ENCODE results near the gene MEGF10.

Gene MEGF10

GRCh38 chr5:127406326-127407121 lies 115.9 kb downstream of the MEGF10 start:
- no peak overlapping the region for H3K4me3 ChIP-seq (ENCODE audit: low read length)
- TF ChIP-seq, protein P1, sequence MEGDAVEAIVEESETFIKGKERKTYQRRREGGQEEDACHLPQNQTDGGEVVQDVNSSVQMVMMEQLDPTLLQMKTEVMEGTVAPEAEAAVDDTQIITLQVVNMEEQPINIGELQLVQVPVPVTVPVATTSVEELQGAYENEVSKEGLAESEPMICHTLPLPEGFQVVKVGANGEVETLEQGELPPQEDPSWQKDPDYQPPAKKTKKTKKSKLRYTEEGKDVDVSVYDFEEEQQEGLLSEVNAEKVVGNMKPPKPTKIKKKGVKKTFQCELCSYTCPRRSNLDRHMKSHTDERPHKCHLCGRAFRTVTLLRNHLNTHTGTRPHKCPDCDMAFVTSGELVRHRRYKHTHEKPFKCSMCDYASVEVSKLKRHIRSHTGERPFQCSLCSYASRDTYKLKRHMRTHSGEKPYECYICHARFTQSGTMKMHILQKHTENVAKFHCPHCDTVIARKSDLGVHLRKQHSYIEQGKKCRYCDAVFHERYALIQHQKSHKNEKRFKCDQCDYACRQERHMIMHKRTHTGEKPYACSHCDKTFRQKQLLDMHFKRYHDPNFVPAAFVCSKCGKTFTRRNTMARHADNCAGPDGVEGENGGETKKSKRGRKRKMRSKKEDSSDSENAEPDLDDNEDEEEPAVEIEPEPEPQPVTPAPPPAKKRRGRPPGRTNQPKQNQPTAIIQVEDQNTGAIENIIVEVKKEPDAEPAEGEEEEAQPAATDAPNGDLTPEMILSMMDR (IDR thresholded peaks at IDR 0.05; ENCODE audit: insufficient read depth, low read depth, low read length, missing control alignments) = no peak
- no peak for DNase-seq (ENCODE audit: low read depth)

- TF ChIP-seq, protein P1 (IDR thresholded peaks at IDR 0.05; ENCODE audit: insufficient read depth, low read depth, low read length, missing control alignments) = no peak
- DNase-seq (ENCODE audit: low read depth) = no peak
Observed at GRCh38 chr5:127409246-127409917, 118.8 kb downstream of the MEGF10 start.

DNA sequence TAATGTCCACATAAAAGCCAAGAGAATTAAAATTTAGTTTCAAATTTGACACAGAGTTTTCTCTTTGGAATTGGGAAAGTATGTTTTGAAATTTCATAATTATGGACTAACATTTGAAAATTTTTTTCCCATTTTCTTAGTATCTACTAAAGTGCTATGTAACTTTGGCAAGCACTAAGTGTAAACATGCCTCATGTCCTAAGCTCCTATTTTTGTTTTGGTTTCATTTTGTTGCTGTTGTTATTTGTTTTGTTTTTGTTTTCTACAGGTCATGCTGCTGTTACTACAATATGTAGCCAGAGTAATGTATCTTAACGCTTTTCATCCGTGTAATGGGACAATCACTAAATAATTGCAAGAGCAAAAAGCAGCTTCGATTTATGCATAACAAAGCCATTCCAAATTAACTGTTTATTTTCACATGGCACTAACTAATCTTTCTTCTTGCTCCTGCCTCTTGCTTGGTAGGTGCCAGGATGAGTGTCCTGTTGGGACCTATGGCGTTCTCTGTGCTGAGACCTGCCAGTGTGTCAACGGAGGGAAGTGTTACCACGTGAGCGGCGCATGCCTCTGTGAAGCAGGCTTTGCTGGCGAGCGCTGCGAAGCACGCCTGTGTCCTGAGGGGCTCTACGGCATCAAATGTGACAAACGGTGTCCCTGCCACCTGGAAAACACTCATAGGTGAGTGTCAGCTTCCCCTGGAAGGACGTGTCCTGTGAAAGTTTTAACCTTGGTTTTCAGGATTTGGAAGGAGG lies 119.5 kb downstream of the MEGF10 start:
- TF ChIP-seq, protein P1 (IDR thresholded peaks at IDR 0.05; ENCODE audit: insufficient read depth, low read depth, low read length, missing control alignments) = no peak
- no peak for DNase-seq (ENCODE audit: low read depth)
- no peak overlapping the region for H3K4me3 ChIP-seq (ENCODE audit: low read length)

More at GRCh38 chr5:127409246-127409917, 118.8 kb downstream of the MEGF10 start:
- no peak overlapping the region for H3K4me3 ChIP-seq (ENCODE audit: low read length)

DNA sequence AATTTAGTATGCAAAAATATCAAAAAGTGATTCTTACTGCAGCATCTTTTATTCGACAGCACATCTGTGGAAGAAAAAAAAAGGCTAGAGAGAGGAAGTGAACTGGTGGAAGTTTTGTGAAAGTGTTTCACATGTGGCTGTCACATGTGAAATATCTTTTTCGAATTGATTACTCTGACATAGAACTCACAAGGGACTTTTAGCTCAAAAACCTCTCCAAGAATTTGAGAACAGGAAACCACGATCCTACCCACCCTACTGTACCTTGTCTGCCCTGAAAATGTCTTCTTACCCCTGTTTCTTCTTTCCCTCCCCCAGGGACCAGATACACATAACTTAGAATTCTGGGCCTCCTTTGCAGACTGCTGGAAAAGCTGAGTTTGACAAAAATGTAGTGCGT lies 120.4 kb downstream of the MEGF10 start:
- H3K4me3 ChIP-seq (ENCODE audit: low read length) = no peak overlapping the region
- DNase-seq (ENCODE audit: low read depth) = no peak
- TF ChIP-seq, protein P1 (IDR thresholded peaks at IDR 0.05; ENCODE audit: insufficient read depth, low read depth, low read length, missing control alignments) = no peak

GRCh38 chr5:127411381-127411780 lies 120.8 kb downstream of the MEGF10 start:
- no peak overlapping the region for H3K4me3 ChIP-seq (ENCODE audit: low read length)
- no peak for DNase-seq (ENCODE audit: low read depth)
- TF ChIP-seq, protein P1 (IDR thresholded peaks at IDR 0.05; ENCODE audit: insufficient read depth, low read depth, low read length, missing control alignments) = no peak

- TF ChIP-seq, protein P1 (IDR thresholded peaks at IDR 0.05; ENCODE audit: insufficient read depth, low read depth, low read length, missing control alignments) = no peak
- H3K4me3 ChIP-seq (ENCODE audit: low read length) = no peak overlapping the region
- no peak for DNase-seq (ENCODE audit: low read depth)
Observed at GRCh38 chr5:127412698-127413097, 122.1 kb downstream of the MEGF10 start.

Measured in epithelial cell of esophagus (primary cell).